Measurements from ENCODE around the gene COMMD1.

DNA sequence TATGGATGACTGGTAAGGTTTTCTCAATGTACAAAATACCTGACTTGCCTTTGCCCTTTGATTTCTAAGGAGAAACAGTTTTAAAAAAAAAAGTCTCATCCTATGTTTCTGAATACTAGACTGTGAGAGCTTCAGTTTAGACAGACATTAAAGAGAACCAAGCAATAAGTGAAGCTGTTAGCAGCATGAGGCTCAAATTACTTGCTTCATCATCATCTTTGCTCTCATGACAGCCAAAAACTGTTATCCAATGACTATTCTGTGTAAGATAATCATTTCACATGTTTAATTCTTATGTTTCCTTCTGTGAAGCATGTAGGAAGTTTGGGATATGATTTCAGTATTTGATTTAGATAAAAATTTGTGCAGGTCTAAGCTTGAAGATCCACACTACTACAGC lies 129.2 kb downstream of the COMMD1 start:
- TF ChIP-seq POLR2A (IDR thresholded peaks at IDR 0.05; ENCODE audit: low read length) (no peak), GATA1 (IDR thresholded peaks at IDR 0.05; ENCODE audit: low read depth, low read length) (no peak)
